ENCODE results near the gene TCF20. TPM values are rescaled to one million over a fixed set of nuclear protein-coding genes. Genes with fewer than 3 reads are reported as not detected.

Gene TCF20
- total RNA-seq, 4 donors from 2014 or later, result 9.9 to 14.4 (median 12.4) TPM

- TF ChIP-seq, protein P1, sequence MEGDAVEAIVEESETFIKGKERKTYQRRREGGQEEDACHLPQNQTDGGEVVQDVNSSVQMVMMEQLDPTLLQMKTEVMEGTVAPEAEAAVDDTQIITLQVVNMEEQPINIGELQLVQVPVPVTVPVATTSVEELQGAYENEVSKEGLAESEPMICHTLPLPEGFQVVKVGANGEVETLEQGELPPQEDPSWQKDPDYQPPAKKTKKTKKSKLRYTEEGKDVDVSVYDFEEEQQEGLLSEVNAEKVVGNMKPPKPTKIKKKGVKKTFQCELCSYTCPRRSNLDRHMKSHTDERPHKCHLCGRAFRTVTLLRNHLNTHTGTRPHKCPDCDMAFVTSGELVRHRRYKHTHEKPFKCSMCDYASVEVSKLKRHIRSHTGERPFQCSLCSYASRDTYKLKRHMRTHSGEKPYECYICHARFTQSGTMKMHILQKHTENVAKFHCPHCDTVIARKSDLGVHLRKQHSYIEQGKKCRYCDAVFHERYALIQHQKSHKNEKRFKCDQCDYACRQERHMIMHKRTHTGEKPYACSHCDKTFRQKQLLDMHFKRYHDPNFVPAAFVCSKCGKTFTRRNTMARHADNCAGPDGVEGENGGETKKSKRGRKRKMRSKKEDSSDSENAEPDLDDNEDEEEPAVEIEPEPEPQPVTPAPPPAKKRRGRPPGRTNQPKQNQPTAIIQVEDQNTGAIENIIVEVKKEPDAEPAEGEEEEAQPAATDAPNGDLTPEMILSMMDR (IDR thresholded peaks at IDR 0.05 in 4 of 5, conservative IDR thresholded peaks at IDR 0.05 in 1 of 5), result no peak
- no peak for TF ChIP-seq POLR2A (IDR thresholded peaks at IDR 0.05)
- in situ Hi-C loops (cut with MboI; ENCODE audit: low sequenced_read_pairs in 4 of 4) (no loop called here), intact Hi-C loops (cut with DNase I; ENCODE audit: low total_unique reads) (no loop called here)
- DNase-seq, result no peak
- H3K27ac ChIP-seq, result no peak overlapping the region
- peaks cover 3 to 10% of the 10 kb centered on the region in 2 donors for H3K4me1 ChIP-seq
- H3K9me3 ChIP-seq, result no peaks in the 10 kb centered on the region
- H3K27me3 ChIP-seq, result peaks cover 56 to 62% (median 59%) of the 10 kb centered on the region in 3 donors
- ATAC-seq, result no peak
- no peak overlapping the region for H3K4me3 ChIP-seq
- H3K36me3 ChIP-seq, result no peaks in the 10 kb centered on the region
These were observed 14.3 kb upstream of the TCF20 start for GRCh38 chr22:42284643-42285181.

- H3K9me3 ChIP-seq, result no peaks in the 10 kb centered on the region
- no peak overlapping the region for H3K27ac ChIP-seq
- H3K4me3 ChIP-seq, result peak overlapping the region in 1 of 4 donors; percentile 34
- H3K27me3 ChIP-seq, result peaks cover 51 to 64% (median 60%) of the 10 kb centered on the region in 3 donors
- H3K4me1 ChIP-seq, result peaks cover 3 to 10% of the 10 kb centered on the region in 2 donors
- TF ChIP-seq POLR2A (IDR thresholded peaks at IDR 0.05), result no peak
- ATAC-seq (no peak), DNase-seq (no peak)
- intact Hi-C loops (cut with DNase I; ENCODE audit: low total_unique reads) (no loop called here), in situ Hi-C loops (cut with MboI; ENCODE audit: low sequenced_read_pairs in 4 of 4) (no loop called here)
- H3K36me3 ChIP-seq, result no peaks in the 10 kb centered on the region
These were observed 13.7 kb upstream of the TCF20 start for GRCh38 chr22:42284202-42284591.

- no peak for ATAC-seq
- intact Hi-C loops (cut with DNase I; ENCODE audit: low total_unique reads) (no loop called here), in situ Hi-C loops (cut with MboI; ENCODE audit: low sequenced_read_pairs in 4 of 4) (no loop called here)
- Histone ChIP-seq H3K4me1 (peaks cover 3 to 10% of the 10 kb centered on the region in 2 donors), H3K4me3 (peak overlapping the region; percentile 25 to 56 (median 28)), H3K9me3 (no peaks in the 10 kb centered on the region), H3K36me3 (no peaks in the 10 kb centered on the region), H3K27me3 (peaks cover 50 to 66% (median 59%) of the 10 kb centered on the region in 3 donors), H3K27ac (no peak overlapping the region)
- TF ChIP-seq POLR2A (IDR thresholded peaks at IDR 0.05), result no peak
- DNase-seq, result no peak
These were observed 13.1 kb upstream of the TCF20 start for GRCh38 chr22:42283278-42284201.

DNA sequence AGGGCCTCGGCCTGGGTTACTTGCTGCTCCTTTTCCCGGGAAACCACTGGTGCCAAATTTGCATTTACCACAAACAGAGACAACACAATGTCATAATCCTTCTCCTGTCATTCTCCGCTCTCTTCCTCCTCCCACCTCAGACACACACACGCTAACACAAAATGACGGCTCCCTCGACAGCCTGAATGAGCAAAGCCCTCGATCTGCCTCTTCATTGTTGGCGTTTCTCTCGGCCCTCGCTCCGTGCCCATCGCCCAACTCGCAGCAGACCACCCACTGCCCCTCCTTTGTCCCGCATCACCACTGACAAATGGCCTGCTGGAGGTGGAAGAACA is 12.5 kb upstream of the TCF20 start:
- no peaks in the 10 kb centered on the region for H3K36me3 ChIP-seq
- peaks cover 3 to 10% of the 10 kb centered on the region in 2 donors for H3K4me1 ChIP-seq
- no peaks in the 10 kb centered on the region for H3K9me3 ChIP-seq
- H3K27me3 ChIP-seq, result peaks cover 56 to 66% (median 59%) of the 10 kb centered on the region in 3 donors
- in situ Hi-C loops (cut with MboI; ENCODE audit: low sequenced_read_pairs in 4 of 4) (no loop called here), intact Hi-C loops (cut with DNase I; ENCODE audit: low total_unique reads) (no loop called here)
- DNase-seq (no peak), ATAC-seq (no peak)
- no peak for TF ChIP-seq POLR2A (IDR thresholded peaks at IDR 0.05)
- TF ChIP-seq, protein P1 (IDR thresholded peaks at IDR 0.05 in 4 of 5, conservative IDR thresholded peaks at IDR 0.05 in 1 of 5), result no peak
- peak overlapping the region; percentile 25 to 56 (median 28) for H3K4me3 ChIP-seq
- no peak overlapping the region for H3K27ac ChIP-seq

- Histone ChIP-seq H3K9me3 (no peaks in the 10 kb centered on the region), H3K36me3 (no peaks in the 10 kb centered on the region), H3K27me3 (peaks cover 56 to 66% (median 59%) of the 10 kb centered on the region in 3 donors), H3K27ac (no peak overlapping the region), H3K4me3 (no peak overlapping the region), H3K4me1 (peaks cover 3 to 10% of the 10 kb centered on the region in 2 donors)
- DNase-seq (no peak), ATAC-seq (no peak)
- intact Hi-C loops (cut with DNase I; ENCODE audit: low total_unique reads), result no loop called here
- in situ Hi-C loops (cut with MboI; ENCODE audit: low sequenced_read_pairs in 4 of 4), result no loop called here
- TF ChIP-seq, protein P1 (IDR thresholded peaks at IDR 0.05 in 4 of 5, conservative IDR thresholded peaks at IDR 0.05 in 1 of 5), result no peak
- TF ChIP-seq POLR2A (IDR thresholded peaks at IDR 0.05), result no peak
These were observed 11.9 kb upstream of the TCF20 start for GRCh38 chr22:42282252-42282942.
